Urothelium cell line (cell line): ENCODE measurements around the gene TRDN.
"Not testable (repeated sequence)": the region's sequence is repeated elsewhere in the genome, so short reads cannot be mapped to it uniquely, and the experiment has no call there.

Experiments
- DNase-seq: peaks from one replicate; pipeline ENCODE4 v3.0.0; 2011; ENCODE audit warnings: low spot score, mixed read lengths
- FAIRE-seq: peaks from 2 replicates; lab custom pipeline; 2011; peaks lifted over from hg19 to GRCh38; lab: Jason Lieb, UNC

TRDN gene

GRCh38 chr6:123564361-123564760, 72.4 kb downstream of the TRDN start:
- DNase-seq = no peak
- FAIRE-seq = no peak

GRCh38 chr6:123562677-123563076, 74.1 kb downstream of the TRDN start:
- DNase-seq (no peak), FAIRE-seq (no peak)

- FAIRE-seq (no peak), DNase-seq (no peak)
Measured at GRCh38 chr6:123562264-123562663, 74.5 kb downstream of the TRDN start.

- not testable (repeated sequence) for FAIRE-seq
Measured at GRCh38 chr6:123559816-123560215, 76.9 kb downstream of the TRDN start.

GRCh38 chr6:123557474-123557873, 79.3 kb downstream of the TRDN start:
- not testable (repeated sequence) for FAIRE-seq, DNase-seq

More at GRCh38 chr6:123559816-123560215, 76.9 kb downstream of the TRDN start:
- DNase-seq = not testable (repeated sequence)

GRCh38 chr6:123551939-123552707, 84.6 kb downstream of the TRDN start:
- FAIRE-seq (no peak), DNase-seq (no peak)

- FAIRE-seq (no peak), DNase-seq (no peak)
Measured at GRCh38 chr6:123550052-123550617, 86.6 kb downstream of the TRDN start.

- DNase-seq = no peak
Measured at GRCh38 chr6:123549476-123549875, 87.3 kb downstream of the TRDN start.

GRCh38 chr6:123547216-123547978, 89.4 kb downstream of the TRDN start:
- FAIRE-seq (no peak), DNase-seq (no peak)

More at GRCh38 chr6:123549476-123549875, 87.3 kb downstream of the TRDN start:
- no peak for FAIRE-seq

- DNase-seq = no peak
- no peak for FAIRE-seq
Measured at GRCh38 chr6:123546537-123546936, 90.2 kb downstream of the TRDN start.

- no peak for FAIRE-seq
- DNase-seq = no peak
Measured at GRCh38 chr6:123541462-123541861, 95.3 kb downstream of the TRDN start.

- FAIRE-seq (no peak), DNase-seq (no peak)
Measured at GRCh38 chr6:123533862-123534648, 102.7 kb downstream of the TRDN start.

GRCh38 chr6:123529843-123530242, 106.9 kb downstream of the TRDN start:
- DNase-seq (no peak), FAIRE-seq (no peak)

- no peak for DNase-seq
- FAIRE-seq = no peak
Measured at GRCh38 chr6:123529058-123529457, 107.7 kb downstream of the TRDN start.

- FAIRE-seq (no peak), DNase-seq (no peak)
Measured at GRCh38 chr6:123527406-123527805, 109.3 kb downstream of the TRDN start.

GRCh38 chr6:123526128-123526527, 110.6 kb downstream of the TRDN start:
- FAIRE-seq = no peak
- no peak for DNase-seq

- DNase-seq = no peak
- no peak for FAIRE-seq
Measured at GRCh38 chr6:123524781-123525180, 112.0 kb downstream of the TRDN start.

GRCh38 chr6:123520217-123520616, 116.5 kb downstream of the TRDN start:
- no peak for DNase-seq
- FAIRE-seq = no peak

GRCh38 chr6:123519189-123519505, 117.6 kb downstream of the TRDN start:
- DNase-seq = no peak
- no peak for FAIRE-seq

- FAIRE-seq (no peak), DNase-seq (no peak)
Measured at GRCh38 chr6:123518441-123519188, 118.1 kb downstream of the TRDN start.
